Activated CD8-positive, alpha-beta memory T cell treated with anti-CD3 and anti-CD28 coated beads for 4 hours (primary cell): Measurements from ENCODE around the gene BST2.
A peak's percentile ranks its signal among the peaks of the same experiment; 100 is the strongest.

Source experiments
- DNase-seq, 2 donors: peaks; one replicate each; pipeline ENCODE4 v3.0.0-alpha.2; 2020; ENCODE audit warnings: low read depth in 2 of 2

BST2 gene

GRCh38 chr19:17419621-17420474 is 14.4 kb upstream of the BST2 start, which contains the start of gene MVB12A:
MVB12A (plus strand) TSS chr19:17420047; CDS start chr19:17420136, 89 bp downstream.
- DNase-seq: peak; percentile 90 to 94

DNA sequence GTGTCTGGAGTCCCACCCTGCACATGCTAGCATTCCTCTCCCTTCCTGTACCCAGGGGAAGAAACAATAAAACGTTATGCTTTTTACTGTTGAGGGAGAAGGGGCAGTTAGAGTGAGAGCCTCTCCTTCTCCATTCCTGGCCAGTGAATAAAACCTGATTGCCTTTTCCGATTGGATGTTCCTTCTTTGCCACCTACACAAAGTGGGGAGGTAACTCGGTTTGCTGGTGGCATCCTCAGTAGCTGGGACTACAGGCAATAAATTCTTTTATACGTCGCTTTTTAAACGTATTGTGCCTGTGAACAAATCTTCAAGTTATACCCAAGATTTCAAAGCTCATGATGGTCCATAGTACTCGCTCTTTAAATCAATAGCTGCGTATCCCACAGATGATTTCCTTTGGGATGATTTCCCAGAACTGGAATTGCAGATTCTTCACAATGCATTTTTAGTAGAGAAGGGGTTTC is 13.8 kb upstream of the BST2 start:
- DNase-seq: no peak

DNA sequence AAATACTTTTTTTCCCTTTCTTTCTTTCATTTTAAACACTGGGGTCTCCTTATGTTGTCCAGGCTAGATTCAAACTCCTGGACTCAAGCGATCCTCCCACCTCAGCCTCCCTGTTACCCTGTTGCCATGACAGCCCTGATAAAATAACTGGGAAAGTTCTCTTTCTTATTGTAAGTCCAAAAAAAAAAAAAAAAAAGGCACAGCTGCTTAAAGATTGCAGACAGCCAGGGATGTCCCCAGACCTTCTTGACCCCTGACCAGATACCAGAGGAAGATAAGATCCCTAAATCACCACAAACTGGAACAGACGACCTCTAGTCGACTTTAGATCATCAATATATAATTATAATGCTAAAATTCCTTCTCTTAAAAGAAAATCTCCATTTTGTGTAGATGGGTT is 13.3 kb upstream of the BST2 start:
- DNase-seq: no peak

DNA sequence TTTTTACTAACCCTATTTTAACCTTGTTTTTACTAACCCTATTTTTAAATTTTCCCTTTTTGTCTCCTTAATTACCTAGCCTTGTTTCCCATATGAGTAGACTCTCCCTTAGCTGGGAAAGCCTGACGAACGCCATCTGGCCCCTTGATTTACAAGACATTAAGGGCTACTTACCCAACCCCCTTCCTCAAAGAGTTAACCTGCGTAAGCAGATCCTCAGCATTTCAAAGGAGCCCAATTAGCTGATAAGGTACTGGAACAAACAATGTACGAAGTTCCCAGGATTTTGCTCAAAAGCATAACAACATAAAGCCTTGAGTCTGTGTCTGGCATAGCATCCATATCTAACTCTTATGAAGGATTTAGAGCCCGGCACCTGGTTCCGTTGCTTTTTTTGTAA is 9.7 kb upstream of the BST2 start:
- DNase-seq: no peak

DNA sequence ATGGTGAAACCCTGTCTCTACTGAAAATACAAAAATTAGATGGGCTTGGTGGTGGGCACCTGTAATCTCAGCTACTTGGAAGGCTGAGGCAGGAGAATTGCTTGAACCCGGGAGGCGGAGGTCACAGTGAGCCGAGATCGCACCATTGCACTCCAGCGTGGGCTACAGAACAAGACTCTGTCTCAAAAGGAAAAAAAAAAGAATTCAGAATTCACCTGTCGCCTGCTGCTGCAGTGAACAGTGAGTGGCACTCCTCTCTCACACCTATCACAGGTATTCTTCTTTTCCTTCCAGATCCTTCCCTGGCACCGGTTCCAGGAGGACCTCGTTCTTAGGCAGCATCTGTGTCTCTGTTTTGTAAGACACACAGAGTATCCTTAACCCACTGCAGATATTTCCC is 8.7 kb upstream of the BST2 start:
- no peak for DNase-seq

- no peak for DNase-seq
Measured at GRCh38 chr19:17411801-17412200, 6.4 kb upstream of the BST2 start.

GRCh38 chr19:17409990-17410389 is 4.6 kb upstream of the BST2 start:
- no peak for DNase-seq

GRCh38 chr19:17406887-17407196 is 1.4 kb upstream of the BST2 start:
- DNase-seq: no peak

- DNase-seq: no peak
Measured at GRCh38 chr19:17406046-17406886, 836 bp upstream of the BST2 start.

DNA sequence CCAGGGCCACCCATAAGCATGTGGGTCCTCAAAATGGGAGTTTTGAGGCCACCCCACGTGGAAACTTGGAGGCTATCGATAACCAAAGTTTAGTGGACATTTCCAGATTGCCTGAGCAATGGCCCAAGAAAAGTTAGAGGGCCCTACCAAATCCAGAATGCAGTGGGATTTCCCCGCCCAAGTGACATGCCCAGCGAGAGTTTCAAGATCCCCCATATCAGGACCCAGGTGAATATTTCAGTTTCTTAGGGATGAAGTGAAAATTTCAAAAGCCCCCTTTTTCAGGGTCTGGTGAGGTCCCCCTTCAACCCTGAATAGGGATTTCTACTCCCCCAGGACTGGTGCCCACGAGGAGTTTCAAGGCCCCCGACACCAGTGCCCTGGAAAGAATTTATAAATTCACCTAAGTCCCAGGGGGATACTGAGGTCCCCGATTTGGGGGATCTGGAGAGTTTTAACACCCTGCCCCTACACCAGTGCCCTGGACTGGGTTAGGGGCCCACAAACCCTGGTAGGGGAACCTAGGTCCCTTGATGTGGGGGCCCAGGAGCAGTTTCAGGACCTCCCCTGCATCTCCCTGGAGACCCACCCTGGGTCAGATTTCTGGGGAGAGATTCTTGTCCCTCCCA is 695 bp downstream of the BST2 start:
- DNase-seq: no peak

- DNase-seq: no peak
Measured at GRCh38 chr19:17404015-17404414, 1.4 kb downstream of the BST2 start.

- no peak for DNase-seq
Measured at GRCh38 chr19:17402982-17403855, 2.2 kb downstream of the BST2 start.

DNA sequence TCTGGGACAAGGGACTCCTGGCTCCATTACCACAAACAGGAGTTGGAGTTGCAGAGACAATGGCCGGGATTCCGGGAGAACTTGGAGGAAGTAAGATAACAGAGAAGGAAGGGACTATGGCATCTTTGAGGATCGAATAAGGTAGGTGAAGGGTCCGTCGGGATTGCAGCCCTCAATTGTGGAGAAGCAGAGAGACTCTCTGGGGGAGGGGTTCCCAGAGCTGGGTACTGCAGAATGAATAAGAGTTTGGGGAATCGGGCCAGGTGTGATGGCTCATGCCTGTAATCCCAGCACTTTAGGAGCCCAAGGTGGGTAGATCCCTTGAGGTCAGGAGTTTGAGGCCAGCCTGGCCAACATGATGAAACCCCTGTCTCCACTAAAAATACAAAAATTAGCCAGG is 3.8 kb downstream of the BST2 start:
- DNase-seq: no peak

- no peak for DNase-seq
Measured at GRCh38 chr19:17398902-17399527, 6.4 kb downstream of the BST2 start.

DNA sequence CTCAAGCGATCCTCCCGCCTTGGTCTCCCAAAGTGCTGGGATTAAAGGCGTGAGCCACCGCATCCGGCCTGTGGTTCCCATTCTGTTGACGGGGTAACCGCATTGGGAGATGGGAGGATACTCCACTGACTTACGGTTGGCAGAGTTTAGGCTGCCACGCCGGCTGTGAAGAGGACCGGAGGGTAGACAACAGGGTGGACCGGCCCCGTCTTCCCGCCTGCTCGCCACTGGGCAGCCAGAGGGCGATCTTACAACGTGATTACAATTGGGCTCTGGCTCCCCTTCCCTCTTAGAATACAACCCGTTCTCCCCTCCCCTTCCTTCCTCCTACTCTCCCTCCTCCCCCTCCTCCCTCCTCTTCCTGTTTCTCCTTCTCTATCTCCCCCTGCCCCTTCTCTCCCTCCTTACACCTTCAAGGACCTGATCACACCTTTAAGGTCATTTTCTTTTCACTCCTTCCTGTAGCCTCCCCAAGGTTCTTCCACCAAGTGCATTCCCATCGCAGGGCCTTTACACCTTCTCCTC is 10.5 kb downstream of the BST2 start:
- DNase-seq: peak in 1 of 2 donors; percentile 31

DNA sequence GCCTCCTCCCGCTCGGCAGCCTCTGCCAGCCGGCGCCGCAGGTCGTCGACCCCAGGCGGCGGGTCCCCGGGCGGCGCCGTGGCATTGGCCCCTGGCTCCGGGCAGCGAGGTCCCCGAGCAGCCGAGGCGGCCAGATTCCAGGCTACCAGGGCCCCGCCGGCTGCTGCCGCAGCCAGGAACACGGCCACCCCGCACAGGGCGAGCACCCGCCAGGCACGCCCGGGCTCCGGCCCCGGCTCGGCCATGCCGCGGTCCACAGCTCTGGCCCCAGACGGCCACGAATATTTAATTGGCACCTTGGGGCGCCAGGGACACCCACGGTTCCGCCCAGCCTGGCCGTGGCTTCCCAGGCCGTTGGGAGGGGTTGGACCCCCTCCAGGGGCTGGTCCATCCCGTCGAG is 11.5 kb downstream of the BST2 start, which contains the start of gene CCDC194:
Gene CCDC194, minus strand, starts transcription at position 283 of the 400 bp plus-strand sequence. Its CDS starts 38 bp downstream, at position 245.
- DNase-seq: no peak

DNA sequence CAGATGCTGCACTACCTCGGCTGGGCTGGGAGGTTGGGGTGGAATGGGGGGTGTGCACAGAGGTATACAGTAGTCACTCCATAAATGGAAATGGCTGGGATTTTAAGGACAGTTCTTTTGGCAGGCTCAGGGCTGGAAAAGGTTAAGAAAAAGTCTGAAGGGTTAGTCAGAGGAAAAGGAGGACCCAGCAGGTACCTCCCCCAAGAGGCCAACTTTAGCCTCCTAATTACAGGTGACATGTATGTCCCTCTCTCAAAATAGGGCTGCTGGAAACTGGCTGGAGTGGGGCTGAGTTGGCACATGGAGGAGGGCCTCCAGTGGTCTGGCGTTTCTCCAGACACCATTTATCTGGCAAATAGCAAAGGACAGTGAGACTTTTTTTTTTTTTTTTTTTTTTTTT is 12.4 kb downstream of the BST2 start:
- no peak for DNase-seq

DNA sequence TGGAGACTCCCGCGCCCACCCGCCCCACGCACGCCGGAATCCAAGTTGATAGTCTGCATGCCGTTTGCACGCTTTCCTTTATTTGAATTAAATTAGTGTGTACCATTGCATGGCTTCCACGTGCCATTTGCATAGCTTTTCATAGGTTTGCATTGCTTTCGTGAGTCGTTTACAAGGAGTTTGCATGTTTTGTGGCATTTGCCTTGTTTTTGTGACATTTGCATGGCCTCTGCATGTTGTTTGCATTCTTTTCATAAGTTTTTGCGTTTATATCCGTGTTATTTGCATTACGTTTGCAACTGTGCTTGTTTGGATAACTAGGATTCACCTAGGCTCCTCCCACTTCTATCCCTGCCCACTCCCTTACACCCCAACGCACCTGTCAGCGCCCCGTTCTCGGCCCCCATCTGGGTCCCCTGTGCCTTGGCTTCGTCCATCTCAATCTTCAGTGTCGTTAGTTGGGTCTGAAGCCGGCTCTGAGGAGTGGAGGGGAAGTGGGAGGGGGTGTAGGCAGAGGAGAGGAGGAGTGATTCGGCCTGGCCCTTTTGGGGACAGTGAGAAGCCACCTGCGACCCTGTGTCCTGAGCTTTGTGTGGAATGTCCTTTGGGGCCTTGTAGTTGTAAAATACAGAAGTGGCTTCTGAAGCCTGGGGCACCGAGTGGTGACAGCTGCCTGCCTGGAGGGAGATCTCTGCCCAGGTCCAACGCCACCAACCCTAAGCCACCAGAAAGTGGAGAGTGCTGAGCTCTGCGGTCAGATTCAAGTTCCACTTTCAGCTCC is 13.9 kb downstream of the BST2 start:
- no peak for DNase-seq

DNA sequence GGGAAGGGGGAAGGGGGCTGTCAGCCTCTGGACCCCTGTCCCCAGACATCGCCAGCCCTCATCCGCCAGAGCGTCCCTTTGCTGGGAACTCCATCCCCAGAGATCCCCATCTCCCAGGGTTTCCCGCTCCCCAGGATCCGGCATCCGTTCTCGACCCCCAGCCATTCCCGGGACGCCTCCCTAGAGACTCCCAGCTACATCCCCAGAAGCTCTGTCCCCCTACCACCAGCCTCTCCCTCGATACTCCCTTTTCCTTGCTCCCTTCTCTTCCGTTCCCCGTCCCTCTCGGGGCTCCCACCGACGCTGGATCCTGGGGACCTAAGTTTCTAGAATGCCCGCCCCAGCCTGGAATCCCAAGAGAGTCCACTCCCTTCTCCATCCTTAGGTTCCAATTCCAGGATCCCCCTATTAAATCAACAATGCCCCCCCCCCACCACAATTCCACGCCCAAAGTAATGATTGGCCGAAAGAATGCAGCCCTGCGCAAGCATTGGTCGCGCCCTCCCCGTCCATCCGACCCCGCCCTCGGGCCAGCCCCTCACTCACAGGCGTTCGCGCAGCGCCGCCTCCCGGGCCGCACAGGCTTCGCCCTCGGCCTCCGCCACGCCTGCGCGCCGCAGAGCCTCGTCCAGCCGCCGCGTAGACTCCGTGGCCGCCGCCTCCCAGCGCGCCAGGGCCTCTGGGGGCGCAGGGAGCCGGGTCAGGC is 14.6 kb downstream of the BST2 start:
- DNase-seq: peak; percentile 75 to 76
